NB4 (cell line): Measurements from ENCODE around the gene SATL1.

Experiments used
- POLR2A ChIP-seq: IDR thresholded peaks from 2 replicates; pipeline ENCODE4 v1.6.1; 2011; ENCODE audit warnings: mild to moderate bottlenecking; ENCODE audit not compliant: insufficient read length; ENCODE audit errors: extremely low read depth
- TF ChIP-seq, protein P1 (sequence below): IDR thresholded peaks from one replicate; pipeline ENCODE4 v1.5.1; 2012; ENCODE audit warnings: low read depth, low read length
- TF ChIP-seq, protein P2 (sequence below): IDR thresholded peaks from 2 replicates; pipeline ENCODE4 v1.6.1; 2011; ENCODE audit warnings: low read depth, low read length

DNA sequence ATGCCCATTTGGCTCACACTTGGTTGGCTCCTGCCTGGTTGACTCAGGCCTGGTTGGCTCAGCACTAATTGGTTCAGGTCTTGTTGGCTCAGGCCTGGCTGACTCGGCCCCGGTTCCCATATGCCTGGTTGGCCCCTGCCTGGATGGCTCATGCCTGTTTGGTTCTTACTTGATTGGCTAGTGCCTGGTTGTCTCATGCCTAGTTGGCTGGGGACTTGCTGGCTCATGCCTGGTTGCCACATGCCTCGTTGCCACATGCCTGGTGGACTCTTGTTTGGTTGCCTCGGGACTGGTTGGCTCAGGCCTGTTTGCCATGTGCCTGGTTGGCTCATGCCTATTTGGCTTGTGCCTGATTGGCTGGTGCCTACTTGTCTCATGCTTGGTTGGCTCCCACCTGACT, 136.2 kb downstream of the SATL1 start:
- TF ChIP-seq, protein P1, sequence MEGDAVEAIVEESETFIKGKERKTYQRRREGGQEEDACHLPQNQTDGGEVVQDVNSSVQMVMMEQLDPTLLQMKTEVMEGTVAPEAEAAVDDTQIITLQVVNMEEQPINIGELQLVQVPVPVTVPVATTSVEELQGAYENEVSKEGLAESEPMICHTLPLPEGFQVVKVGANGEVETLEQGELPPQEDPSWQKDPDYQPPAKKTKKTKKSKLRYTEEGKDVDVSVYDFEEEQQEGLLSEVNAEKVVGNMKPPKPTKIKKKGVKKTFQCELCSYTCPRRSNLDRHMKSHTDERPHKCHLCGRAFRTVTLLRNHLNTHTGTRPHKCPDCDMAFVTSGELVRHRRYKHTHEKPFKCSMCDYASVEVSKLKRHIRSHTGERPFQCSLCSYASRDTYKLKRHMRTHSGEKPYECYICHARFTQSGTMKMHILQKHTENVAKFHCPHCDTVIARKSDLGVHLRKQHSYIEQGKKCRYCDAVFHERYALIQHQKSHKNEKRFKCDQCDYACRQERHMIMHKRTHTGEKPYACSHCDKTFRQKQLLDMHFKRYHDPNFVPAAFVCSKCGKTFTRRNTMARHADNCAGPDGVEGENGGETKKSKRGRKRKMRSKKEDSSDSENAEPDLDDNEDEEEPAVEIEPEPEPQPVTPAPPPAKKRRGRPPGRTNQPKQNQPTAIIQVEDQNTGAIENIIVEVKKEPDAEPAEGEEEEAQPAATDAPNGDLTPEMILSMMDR = no peak
- no peak for TF ChIP-seq POLR2A
- TF ChIP-seq, protein P2, sequence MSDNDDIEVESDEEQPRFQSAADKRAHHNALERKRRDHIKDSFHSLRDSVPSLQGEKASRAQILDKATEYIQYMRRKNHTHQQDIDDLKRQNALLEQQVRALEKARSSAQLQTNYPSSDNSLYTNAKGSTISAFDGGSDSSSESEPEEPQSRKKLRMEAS = no peak
